HG03064 (cell line): Measurements from ENCODE around the gene SPRED3.

ENCODE experiments used
- ATAC-seq: cut with Tn5 transposase; IDR thresholded peaks from one replicate; pipeline ENCODE4 v1.9.1; 2021; ENCODE audit warnings: low read depth; ENCODE audit not compliant: unreplicated experiment

SPRED3 gene

DNA sequence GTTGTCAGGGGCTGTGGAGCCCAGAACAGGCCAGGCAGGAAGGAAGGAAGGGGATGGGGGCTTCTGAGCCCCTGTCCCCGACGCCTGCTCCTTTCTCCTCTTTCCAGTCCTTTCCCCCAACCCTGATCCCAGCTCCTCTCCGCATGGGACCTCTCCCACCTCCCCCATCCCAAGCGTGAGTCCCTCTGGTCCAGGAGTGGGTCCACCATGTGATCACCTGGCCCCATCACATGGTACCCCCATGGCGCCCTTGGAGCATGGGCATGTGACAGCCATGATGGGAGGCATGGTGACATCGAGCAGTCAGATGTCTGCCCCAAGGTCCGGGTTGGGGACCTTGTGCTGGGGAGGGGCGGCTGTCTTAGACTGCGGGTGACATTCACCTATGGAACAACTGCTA, 54.2 kb downstream of the SPRED3 start:
- ATAC-seq: no peak

DNA sequence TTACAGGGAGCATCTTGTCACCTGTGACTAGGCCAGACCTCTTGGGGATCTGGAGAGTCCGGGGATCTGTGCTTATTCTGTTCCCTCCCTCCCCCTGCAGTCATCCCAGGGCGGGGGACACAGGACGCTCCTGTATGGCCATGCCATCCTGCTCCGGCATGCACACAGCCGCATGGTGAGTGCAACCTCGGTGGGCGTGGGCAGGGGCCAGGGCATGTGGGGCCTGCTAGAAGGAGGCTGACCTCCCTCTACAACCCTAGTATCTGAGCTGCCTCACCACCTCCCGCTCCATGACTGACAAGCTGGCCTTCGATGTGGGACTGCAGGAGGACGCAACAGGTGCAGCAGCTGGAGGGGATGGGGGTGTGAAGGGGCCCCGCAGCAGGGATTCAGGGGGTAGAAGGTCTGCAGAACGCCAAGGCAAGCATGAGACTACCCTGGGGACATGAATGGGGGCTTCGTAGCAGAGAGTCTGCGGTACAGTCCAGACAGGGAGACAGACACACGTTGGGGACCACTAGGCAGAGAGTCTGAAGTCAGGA, 55.0 kb downstream of the SPRED3 start:
- ATAC-seq: no peak

DNA sequence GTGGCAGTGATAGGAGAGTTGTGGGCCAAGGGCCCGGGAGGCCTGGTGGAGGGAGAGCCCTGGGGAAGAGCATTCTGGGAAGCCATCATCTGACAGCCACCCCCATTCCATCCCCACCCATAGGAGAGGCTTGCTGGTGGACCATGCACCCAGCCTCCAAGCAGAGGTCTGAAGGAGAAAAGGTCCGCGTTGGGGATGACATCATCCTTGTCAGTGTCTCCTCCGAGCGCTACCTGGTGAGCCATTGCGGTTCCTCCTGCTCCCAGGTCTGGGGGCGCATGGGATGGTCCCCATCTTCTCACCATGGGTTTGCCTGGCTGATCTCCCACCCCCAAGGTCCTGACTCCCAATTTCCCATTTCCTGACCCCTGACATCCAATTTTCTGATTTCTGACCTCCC, 55.5 kb downstream of the SPRED3 start:
- no peak for ATAC-seq

DNA sequence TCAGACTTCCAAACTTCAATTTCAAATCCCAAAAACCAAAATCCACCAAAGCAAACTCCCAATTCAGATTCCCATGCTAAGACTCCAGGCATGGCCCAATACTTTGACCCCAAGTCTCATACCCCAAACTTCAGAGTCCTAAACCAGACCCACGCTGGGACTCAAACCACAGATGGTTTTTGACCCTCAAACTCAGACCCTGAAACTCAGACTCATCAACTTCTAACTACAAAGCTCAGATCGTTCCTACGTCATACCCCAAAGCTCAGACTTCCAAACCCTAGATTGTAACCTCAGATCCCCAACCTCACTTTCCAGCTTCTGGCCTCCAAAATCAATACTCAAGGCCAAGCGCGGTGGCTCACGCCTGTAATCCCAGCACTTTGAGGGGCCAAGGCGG, 56.9 kb downstream of the SPRED3 start:
- ATAC-seq: no peak

DNA sequence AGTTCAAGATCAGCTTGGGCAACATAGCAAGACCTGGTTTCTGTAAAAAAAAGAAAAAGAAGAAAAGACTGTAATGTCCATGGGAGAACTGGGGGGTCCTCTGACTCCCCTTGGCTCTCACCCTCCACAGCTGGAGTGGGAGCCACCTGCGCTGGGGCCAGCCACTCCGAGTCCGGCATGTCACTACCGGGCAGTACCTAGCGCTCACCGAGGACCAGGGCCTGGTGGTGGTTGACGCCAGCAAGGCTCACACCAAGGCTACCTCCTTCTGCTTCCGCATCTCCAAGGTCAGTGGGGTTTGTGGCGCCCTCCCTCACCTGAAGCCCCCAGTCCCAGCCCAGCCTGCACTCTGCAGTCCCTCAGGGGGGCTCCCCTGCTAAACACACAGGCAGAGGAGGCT, 59.7 kb downstream of the SPRED3 start:
- no peak for ATAC-seq
